Frontal cortex (tissue), 4 donors: ENCODE measurements around the gene PLXND1. TPM values are rescaled to one million over a fixed set of nuclear protein-coding genes. Genes with fewer than 3 reads are reported as not detected.
A peak's percentile ranks its signal among the peaks of the same experiment; 100 is the strongest.

ENCODE experiments used
- DNase-seq, 2 donors: peaks; one replicate each; pipeline ENCODE4 v3.0.0; 2012; ENCODE audit warnings: low spot score in 2 of 2
- FAIRE-seq: peaks from 2 replicates; lab custom pipeline; 2012; peaks lifted over from hg19 to GRCh38; lab: Jason Lieb, UNC
- total RNA-seq: library from RNA; depleted of rRNA; stranded (reverse); fragments of >200 nt; gene quantifications from one replicate; pipeline ENCODE4 v1.2.3, GENCODE V29; 2014
- donor health status: control.
- donor health status: control.
- donor health status: control.

The PLXND1 gene
- total RNA-seq, 1 donor from 2014 or later = 16.7 TPM

GRCh38 chr3:129603561-129603942, 2.9 kb downstream of the PLXND1 start:
- FAIRE-seq = no peak

GRCh38 chr3:129602730-129603560, 3.5 kb downstream of the PLXND1 start:
- peak in 1 of 2 donors; percentile 68 for DNase-seq
- no peak for FAIRE-seq

More at GRCh38 chr3:129603561-129603942, 2.9 kb downstream of the PLXND1 start:
- DNase-seq = no peak

GRCh38 chr3:129602309-129602708, 4.2 kb downstream of the PLXND1 start:
- FAIRE-seq = no peak
- no peak for DNase-seq

GRCh38 chr3:129601713-129602112, 4.8 kb downstream of the PLXND1 start:
- DNase-seq = no peak
- FAIRE-seq = no peak

- FAIRE-seq (no peak), DNase-seq (no peak)
Observed at GRCh38 chr3:129600348-129600747, 6.1 kb downstream of the PLXND1 start.

GRCh38 chr3:129599607-129600006, 6.9 kb downstream of the PLXND1 start:
- peak in 1 of 2 donors; percentile 58 for DNase-seq
- FAIRE-seq = no peak

GRCh38 chr3:129599073-129599472, 7.4 kb downstream of the PLXND1 start:
- no peak for FAIRE-seq
- DNase-seq = no peak

- FAIRE-seq = no peak
Observed at GRCh38 chr3:129598484-129598883, 8.0 kb downstream of the PLXND1 start.

GRCh38 chr3:129598000-129598381, 8.5 kb downstream of the PLXND1 start:
- DNase-seq (no peak), FAIRE-seq (no peak)

More at GRCh38 chr3:129598484-129598883, 8.0 kb downstream of the PLXND1 start:
- DNase-seq = no peak

GRCh38 chr3:129597087-129597999, 9.1 kb downstream of the PLXND1 start:
- DNase-seq = no peak
- FAIRE-seq = no peak

- no peak for FAIRE-seq
Observed at GRCh38 chr3:129596194-129597086, 10.0 kb downstream of the PLXND1 start.

GRCh38 chr3:129595544-129596193, 10.8 kb downstream of the PLXND1 start:
- FAIRE-seq (no peak), DNase-seq (no peak)

More at GRCh38 chr3:129596194-129597086, 10.0 kb downstream of the PLXND1 start:
- DNase-seq = peak; percentile 81 to 84

- DNase-seq (no peak), FAIRE-seq (no peak)
Observed at GRCh38 chr3:129594907-129595390, 11.5 kb downstream of the PLXND1 start.

GRCh38 chr3:129594409-129594808, 12.1 kb downstream of the PLXND1 start:
- no peak for FAIRE-seq
- DNase-seq = no peak

- DNase-seq (no peak), FAIRE-seq (no peak)
Observed at GRCh38 chr3:129593595-129594339, 12.7 kb downstream of the PLXND1 start.

- no peak for DNase-seq
- FAIRE-seq = no peak
Observed at GRCh38 chr3:129593230-129593594, 13.3 kb downstream of the PLXND1 start.

GRCh38 chr3:129592381-129593131, 13.9 kb downstream of the PLXND1 start:
- FAIRE-seq (no peak), DNase-seq (peak in 1 of 2 donors; percentile 73)

GRCh38 chr3:129591932-129592331, 14.5 kb downstream of the PLXND1 start:
- DNase-seq = no peak
- no peak for FAIRE-seq
